ENCODE measurements around the gene RYR2. TPM values are rescaled to one million over a fixed set of nuclear protein-coding genes. Genes with fewer than 3 reads are reported as not detected.

The RYR2 gene
- total RNA-seq, 1 experiment from 2014 or later, result 0.03 TPM

DNA sequence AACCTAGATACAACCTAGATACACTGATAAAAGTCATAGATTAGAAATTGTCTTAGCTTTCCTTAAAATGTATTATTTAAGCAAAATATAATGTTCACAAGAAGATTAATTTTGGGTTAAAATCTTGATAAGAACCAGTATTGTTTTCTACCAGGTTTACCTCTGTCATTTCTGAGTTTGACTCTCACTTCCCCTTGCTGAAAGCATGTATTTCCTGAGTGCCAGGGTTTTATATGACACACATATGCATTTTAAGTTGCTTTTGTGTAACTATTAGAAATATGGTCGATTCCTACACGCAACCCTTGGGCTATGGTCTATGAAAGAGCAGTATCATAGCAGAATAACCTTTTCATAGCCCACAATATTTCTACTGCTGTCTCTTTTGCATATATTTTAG, 497.1 kb downstream of the RYR2 start:
- in situ Hi-C loops (cut with HindIII; ENCODE audit: low pct_unique_long_range_greater_than_20kb, low sequenced_read_pairs), result no loop called here
- ATAC-seq (no peak), DNase-seq (ENCODE audit: low read depth, low spot score) (no peak)
- Histone ChIP-seq H3K27me3 (ENCODE audit: control insufficient read depth, insufficient read depth, low read length) (no peaks in the 10 kb centered on the region), H3K36me3 (ENCODE audit: control insufficient read depth, insufficient read depth, low read length) (no peaks in the 10 kb centered on the region; the same call in 1 of the 2 replicates), H3K4me3 (ENCODE audit: low read depth in 2 of 2, low read length in 2 of 2) (no peak overlapping the region), H3K9me3 (ENCODE audit: control insufficient read depth, insufficient read depth, low read depth, low read length) (no peaks in the 10 kb centered on the region), H3K4me1 (ENCODE audit: control insufficient read depth, insufficient read depth, low read length) (no peaks in the 10 kb centered on the region), H3K27ac (ENCODE audit: low read length) (no peak overlapping the region)
- no TSS peak for BruUV-seq (replicated peaks)
- intact Hi-C loops (cut with micrococcal nuclease; ENCODE audit: unreplicated experiment), result no loop called here
- ChIA-PET POLR2A (no interaction called here), CTCF (no interaction called here)
- TF ChIP-seq SIN3A (IDR thresholded peaks at IDR 0.05; ENCODE audit: borderline replicate concordance, insufficient read depth, low read depth, low read length) (no peak), POLR2AphosphoS5 (IDR thresholded peaks at IDR 0.05; ENCODE audit: low read depth, low read length) (no peak), TCF7L2 (IDR thresholded peaks at IDR 0.05; ENCODE audit: low read depth, low read length) (no peak)
- TF ChIP-seq, protein P1, sequence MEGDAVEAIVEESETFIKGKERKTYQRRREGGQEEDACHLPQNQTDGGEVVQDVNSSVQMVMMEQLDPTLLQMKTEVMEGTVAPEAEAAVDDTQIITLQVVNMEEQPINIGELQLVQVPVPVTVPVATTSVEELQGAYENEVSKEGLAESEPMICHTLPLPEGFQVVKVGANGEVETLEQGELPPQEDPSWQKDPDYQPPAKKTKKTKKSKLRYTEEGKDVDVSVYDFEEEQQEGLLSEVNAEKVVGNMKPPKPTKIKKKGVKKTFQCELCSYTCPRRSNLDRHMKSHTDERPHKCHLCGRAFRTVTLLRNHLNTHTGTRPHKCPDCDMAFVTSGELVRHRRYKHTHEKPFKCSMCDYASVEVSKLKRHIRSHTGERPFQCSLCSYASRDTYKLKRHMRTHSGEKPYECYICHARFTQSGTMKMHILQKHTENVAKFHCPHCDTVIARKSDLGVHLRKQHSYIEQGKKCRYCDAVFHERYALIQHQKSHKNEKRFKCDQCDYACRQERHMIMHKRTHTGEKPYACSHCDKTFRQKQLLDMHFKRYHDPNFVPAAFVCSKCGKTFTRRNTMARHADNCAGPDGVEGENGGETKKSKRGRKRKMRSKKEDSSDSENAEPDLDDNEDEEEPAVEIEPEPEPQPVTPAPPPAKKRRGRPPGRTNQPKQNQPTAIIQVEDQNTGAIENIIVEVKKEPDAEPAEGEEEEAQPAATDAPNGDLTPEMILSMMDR (IDR thresholded peaks at IDR 0.05), result no peak
- TF ChIP-seq, protein P2, sequence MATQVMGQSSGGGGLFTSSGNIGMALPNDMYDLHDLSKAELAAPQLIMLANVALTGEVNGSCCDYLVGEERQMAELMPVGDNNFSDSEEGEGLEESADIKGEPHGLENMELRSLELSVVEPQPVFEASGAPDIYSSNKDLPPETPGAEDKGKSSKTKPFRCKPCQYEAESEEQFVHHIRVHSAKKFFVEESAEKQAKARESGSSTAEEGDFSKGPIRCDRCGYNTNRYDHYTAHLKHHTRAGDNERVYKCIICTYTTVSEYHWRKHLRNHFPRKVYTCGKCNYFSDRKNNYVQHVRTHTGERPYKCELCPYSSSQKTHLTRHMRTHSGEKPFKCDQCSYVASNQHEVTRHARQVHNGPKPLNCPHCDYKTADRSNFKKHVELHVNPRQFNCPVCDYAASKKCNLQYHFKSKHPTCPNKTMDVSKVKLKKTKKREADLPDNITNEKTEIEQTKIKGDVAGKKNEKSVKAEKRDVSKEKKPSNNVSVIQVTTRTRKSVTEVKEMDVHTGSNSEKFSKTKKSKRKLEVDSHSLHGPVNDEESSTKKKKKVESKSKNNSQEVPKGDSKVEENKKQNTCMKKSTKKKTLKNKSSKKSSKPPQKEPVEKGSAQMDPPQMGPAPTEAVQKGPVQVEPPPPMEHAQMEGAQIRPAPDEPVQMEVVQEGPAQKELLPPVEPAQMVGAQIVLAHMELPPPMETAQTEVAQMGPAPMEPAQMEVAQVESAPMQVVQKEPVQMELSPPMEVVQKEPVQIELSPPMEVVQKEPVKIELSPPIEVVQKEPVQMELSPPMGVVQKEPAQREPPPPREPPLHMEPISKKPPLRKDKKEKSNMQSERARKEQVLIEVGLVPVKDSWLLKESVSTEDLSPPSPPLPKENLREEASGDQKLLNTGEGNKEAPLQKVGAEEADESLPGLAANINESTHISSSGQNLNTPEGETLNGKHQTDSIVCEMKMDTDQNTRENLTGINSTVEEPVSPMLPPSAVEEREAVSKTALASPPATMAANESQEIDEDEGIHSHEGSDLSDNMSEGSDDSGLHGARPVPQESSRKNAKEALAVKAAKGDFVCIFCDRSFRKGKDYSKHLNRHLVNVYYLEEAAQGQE (IDR thresholded peaks at IDR 0.05; ENCODE audit: insufficient read depth in 1 of 2, low read depth in 2 of 2, low read length in 1 of 2), result no peak

DNA sequence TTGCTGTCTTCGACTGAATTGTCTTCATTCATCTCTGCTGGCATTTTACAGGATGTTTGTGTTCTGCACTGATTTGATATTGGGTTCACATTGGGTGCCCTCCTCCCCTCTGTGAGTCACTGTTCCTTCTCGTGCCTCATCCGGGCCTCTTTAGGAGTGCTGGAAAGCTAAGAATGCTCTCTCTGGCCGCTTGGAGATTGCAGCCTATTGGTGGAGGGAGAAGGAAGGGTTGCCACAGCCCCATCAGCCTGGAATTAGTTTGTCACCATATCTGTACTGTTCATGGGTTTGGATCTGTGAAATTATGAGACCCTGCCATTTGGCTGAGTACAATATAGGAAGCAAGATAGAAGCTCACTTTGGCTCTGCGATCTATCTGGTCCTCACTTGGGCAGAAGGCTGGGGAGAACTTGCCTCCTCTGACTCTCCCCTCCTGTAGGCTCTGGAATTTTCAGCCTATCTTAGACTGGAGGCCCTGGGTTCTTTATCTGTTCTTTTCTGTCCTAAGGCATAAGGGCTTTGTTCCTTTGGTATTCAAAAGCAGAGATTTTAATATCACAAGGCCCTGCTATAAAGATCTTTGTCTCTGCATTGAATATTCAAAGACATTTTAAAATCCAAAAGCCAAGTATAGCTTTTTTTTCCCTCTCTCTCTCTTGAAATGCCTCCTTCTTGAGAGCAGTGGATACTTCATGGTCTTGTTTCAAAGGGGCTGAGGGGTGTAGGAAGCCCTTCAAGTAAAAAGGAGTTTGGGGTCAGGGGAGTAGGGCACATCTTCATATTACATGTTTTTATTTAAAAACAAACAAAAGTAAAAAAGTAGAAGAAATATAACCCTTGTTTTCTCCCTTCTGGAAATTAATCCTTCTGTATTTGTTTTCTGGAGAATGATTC, 500.8 kb downstream of the RYR2 start:
- Histone ChIP-seq H3K4me1 (ENCODE audit: control insufficient read depth, insufficient read depth, low read length) (no peaks in the 10 kb centered on the region), H3K27ac (ENCODE audit: low read length) (no peak overlapping the region), H3K4me3 (ENCODE audit: low read depth in 2 of 2, low read length in 2 of 2) (no peak overlapping the region), H3K27me3 (ENCODE audit: control insufficient read depth, insufficient read depth, low read length) (no peaks in the 10 kb centered on the region), H3K9me3 (ENCODE audit: control insufficient read depth, insufficient read depth, low read depth, low read length) (no peaks in the 10 kb centered on the region), H3K36me3 (ENCODE audit: control insufficient read depth, insufficient read depth, low read length) (no peaks in the 10 kb centered on the region)
- intact Hi-C loops (cut with micrococcal nuclease; ENCODE audit: unreplicated experiment) (no loop called here), in situ Hi-C loops (cut with HindIII; ENCODE audit: low pct_unique_long_range_greater_than_20kb, low sequenced_read_pairs) (no loop called here)
- ATAC-seq (no peak), DNase-seq (ENCODE audit: low read depth, low spot score) (no peak)
- ChIA-PET CTCF (no interaction called here), POLR2A (no interaction called here)
- no TSS peak for BruUV-seq (replicated peaks)
- TF ChIP-seq, protein P1 (IDR thresholded peaks at IDR 0.05), result no peak
- TF ChIP-seq TCF7L2 (IDR thresholded peaks at IDR 0.05; ENCODE audit: low read depth, low read length), result no peak
- TF ChIP-seq SIN3A (IDR thresholded peaks at IDR 0.05; ENCODE audit: borderline replicate concordance, insufficient read depth, low read depth, low read length), result no peak
- TF ChIP-seq POLR2AphosphoS5 (IDR thresholded peaks at IDR 0.05; ENCODE audit: low read depth, low read length), result no peak
- TF ChIP-seq, protein P2 (IDR thresholded peaks at IDR 0.05; ENCODE audit: insufficient read depth in 1 of 2, low read depth in 2 of 2, low read length in 1 of 2), result no peak

Data from Panc1 (cell line).